ENCODE data around the gene ALDH1A1. TPM values are rescaled to one million over a fixed set of nuclear protein-coding genes. Genes with fewer than 3 reads are reported as not detected.

The ALDH1A1 gene
- polyA plus RNA-seq, 1 donor (not counting 4 experiments of a cell fraction or from before 2014, with no cell fraction given) = 0.08 TPM

DNA sequence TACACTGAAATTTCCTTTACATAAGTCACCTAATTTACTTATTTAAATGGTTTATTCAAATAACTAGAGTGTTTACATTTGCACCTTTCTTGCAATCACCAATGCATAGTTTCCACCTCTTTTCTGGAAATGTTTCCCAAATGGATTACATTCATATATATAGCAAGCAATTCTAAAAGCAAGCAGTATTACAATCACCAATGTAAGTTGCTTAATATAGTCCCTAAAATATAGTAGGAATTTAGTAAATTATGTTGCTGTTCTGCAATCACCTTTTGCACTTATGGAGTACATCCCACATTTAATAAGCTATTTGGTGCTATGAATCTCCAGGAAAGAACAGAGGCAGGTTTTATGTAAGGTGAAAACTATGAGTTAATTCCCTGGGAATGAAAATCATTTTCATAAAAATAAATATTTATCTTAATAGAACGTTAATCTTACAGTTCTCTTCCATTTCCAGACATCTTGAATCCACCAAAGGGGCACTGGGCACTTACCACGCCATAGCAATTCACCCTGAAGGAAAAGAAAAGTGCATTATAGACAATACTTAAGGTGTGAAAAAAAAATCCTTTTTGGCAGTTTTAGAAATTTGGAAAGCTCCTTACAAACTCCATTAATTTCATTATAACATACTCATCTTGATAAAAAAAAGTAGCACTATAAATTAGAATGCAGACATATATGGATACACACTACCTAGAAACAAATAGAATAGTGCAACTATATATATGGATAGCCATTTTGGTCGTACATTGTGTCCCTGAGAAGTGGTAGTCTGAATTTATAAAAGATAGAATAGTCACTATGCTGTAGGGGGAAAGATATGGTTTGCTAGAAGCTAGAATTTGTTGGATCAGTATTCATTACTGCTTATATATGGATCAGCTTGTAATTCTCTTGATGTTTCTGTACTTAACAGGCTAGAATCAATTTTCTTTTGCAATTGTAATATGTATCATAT, 47.1 kb downstream of the ALDH1A1 start:
- DNase-seq (ENCODE audit: low read depth, low spot score) (no peak), FAIRE-seq (no peak)
- H3K36me3 ChIP-seq (ENCODE audit: control insufficient read depth in 2 of 2, extremely low read depth in 1 of 2, insufficient read depth in 2 of 2, low read length in 2 of 2) = no peaks in the 10 kb centered on the region
- H3K4me3 ChIP-seq (ENCODE audit: control insufficient read depth in 2 of 3, extremely low read depth in 1 of 3, insufficient read depth in 2 of 3, low read depth in 1 of 3, low read length in 3 of 3) = no peak overlapping the region
- TF ChIP-seq, protein P1, sequence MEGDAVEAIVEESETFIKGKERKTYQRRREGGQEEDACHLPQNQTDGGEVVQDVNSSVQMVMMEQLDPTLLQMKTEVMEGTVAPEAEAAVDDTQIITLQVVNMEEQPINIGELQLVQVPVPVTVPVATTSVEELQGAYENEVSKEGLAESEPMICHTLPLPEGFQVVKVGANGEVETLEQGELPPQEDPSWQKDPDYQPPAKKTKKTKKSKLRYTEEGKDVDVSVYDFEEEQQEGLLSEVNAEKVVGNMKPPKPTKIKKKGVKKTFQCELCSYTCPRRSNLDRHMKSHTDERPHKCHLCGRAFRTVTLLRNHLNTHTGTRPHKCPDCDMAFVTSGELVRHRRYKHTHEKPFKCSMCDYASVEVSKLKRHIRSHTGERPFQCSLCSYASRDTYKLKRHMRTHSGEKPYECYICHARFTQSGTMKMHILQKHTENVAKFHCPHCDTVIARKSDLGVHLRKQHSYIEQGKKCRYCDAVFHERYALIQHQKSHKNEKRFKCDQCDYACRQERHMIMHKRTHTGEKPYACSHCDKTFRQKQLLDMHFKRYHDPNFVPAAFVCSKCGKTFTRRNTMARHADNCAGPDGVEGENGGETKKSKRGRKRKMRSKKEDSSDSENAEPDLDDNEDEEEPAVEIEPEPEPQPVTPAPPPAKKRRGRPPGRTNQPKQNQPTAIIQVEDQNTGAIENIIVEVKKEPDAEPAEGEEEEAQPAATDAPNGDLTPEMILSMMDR (optimal IDR thresholded peaks at IDR 0.05 in 1 of 3, IDR thresholded peaks at IDR 0.05 in 1 of 3, conservative IDR thresholded peaks at IDR 0.05 in 1 of 3; ENCODE audit: extremely low read depth in 1 of 3, insufficient read depth in 2 of 3, low read length in 3 of 3) = no peak
- no peak for TF ChIP-seq EZH2 (IDR thresholded peaks at IDR 0.05; ENCODE audit: low read length)
- H3K9ac ChIP-seq (ENCODE audit: control insufficient read depth, extremely low read depth, insufficient read depth, low read length) = no peak overlapping the region
- no peaks in the 10 kb centered on the region for H3K79me2 ChIP-seq (ENCODE audit: control insufficient read depth, insufficient read depth, low read length)
- no peak overlapping the region for H3K4me2 ChIP-seq (ENCODE audit: control insufficient read depth, extremely low read depth, insufficient read depth, low read depth, low read length)
- no peaks in the 10 kb centered on the region for H4K20me1 ChIP-seq (ENCODE audit: control insufficient read depth, extremely low read depth, insufficient read depth, low read length)
- no peaks in the 10 kb centered on the region for H3K9me3 ChIP-seq (ENCODE audit: control insufficient read depth, low read depth, low read length)
- no peak overlapping the region for H3K27ac ChIP-seq (ENCODE audit: control insufficient read depth, insufficient read depth, low read length)
- H3K9me1 ChIP-seq (ENCODE audit: control insufficient read depth, extremely low read depth, insufficient read depth, low read length) = no peaks in the 10 kb centered on the region
- H3K4me1 ChIP-seq (ENCODE audit: control insufficient read depth, extremely low read depth, insufficient read depth, low read length) = no peaks in the 10 kb centered on the region
- no peak overlapping the region for H2AFZ ChIP-seq (ENCODE audit: control insufficient read depth, low read length)
- dilution Hi-C loops (cut with MboI; ENCODE audit: extremely low pct_ligation_motif_present, low sequenced_read_pairs) = no loop called here
- no peaks in the 10 kb centered on the region for H3K27me3 ChIP-seq (ENCODE audit: control insufficient read depth, extremely low read depth, insufficient read depth, low read length)

DNA sequence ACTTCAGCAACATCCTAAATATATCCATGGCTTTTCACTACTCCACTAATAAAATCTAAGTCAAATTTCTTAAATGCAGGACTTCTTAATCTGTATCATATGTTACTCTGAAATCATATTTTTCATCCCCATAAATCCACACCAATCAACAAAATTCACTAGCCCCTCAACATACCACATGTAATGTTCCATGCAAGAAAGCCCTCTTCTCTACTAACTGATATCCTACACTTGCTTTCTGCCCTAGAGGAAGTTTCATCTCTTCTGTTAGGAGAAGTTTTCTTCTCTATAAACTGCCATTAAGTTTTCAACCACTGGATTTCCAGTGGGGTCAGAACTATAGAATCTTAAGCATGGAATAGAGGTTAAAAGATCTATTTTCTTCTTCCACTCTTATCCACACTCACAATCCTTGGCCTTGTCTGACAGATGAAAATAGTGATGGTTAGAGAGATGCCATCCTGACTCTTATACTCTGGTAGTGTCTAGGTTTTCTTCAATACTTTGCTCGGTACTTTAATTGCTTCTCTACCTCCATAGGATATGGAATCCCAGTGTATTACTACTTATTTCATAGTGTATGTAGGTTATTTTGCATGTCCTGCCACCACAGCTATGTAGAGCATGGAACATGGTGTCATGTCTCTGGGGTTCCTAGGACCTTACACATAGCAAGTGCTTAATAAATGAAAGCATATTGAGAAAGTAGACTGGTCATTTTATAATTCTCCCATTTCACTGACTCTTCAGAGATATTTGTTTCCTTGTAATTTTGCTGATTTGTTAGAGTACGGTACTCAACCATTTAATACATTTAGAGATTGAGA, 48.4 kb downstream of the ALDH1A1 start:
- FAIRE-seq (no peak), DNase-seq (ENCODE audit: low read depth, low spot score) (no peak)
- Histone ChIP-seq H3K9ac (ENCODE audit: control insufficient read depth, extremely low read depth, insufficient read depth, low read length) (no peak overlapping the region), H3K9me3 (ENCODE audit: control insufficient read depth, low read depth, low read length) (no peaks in the 10 kb centered on the region), H2AFZ (ENCODE audit: control insufficient read depth, low read length) (no peak overlapping the region), H3K36me3 (ENCODE audit: control insufficient read depth in 2 of 2, extremely low read depth in 1 of 2, insufficient read depth in 2 of 2, low read length in 2 of 2) (no peaks in the 10 kb centered on the region), H3K4me3 (ENCODE audit: control insufficient read depth in 2 of 3, extremely low read depth in 1 of 3, insufficient read depth in 2 of 3, low read depth in 1 of 3, low read length in 3 of 3) (no peak overlapping the region), H3K27me3 (ENCODE audit: control insufficient read depth, extremely low read depth, insufficient read depth, low read length) (no peaks in the 10 kb centered on the region), H3K9me1 (ENCODE audit: control insufficient read depth, extremely low read depth, insufficient read depth, low read length) (no peaks in the 10 kb centered on the region), H3K79me2 (ENCODE audit: control insufficient read depth, insufficient read depth, low read length) (no peaks in the 10 kb centered on the region), H3K27ac (ENCODE audit: control insufficient read depth, insufficient read depth, low read length) (no peak overlapping the region), H3K4me2 (ENCODE audit: control insufficient read depth, extremely low read depth, insufficient read depth, low read depth, low read length) (no peak overlapping the region), H3K4me1 (ENCODE audit: control insufficient read depth, extremely low read depth, insufficient read depth, low read length) (no peaks in the 10 kb centered on the region), H4K20me1 (ENCODE audit: control insufficient read depth, extremely low read depth, insufficient read depth, low read length) (no peaks in the 10 kb centered on the region)
- dilution Hi-C loops (cut with MboI; ENCODE audit: extremely low pct_ligation_motif_present, low sequenced_read_pairs) = no loop called here
- no peak for TF ChIP-seq EZH2 (IDR thresholded peaks at IDR 0.05; ENCODE audit: low read length)
- TF ChIP-seq, protein P1 (optimal IDR thresholded peaks at IDR 0.05 in 1 of 3, IDR thresholded peaks at IDR 0.05 in 1 of 3, conservative IDR thresholded peaks at IDR 0.05 in 1 of 3; ENCODE audit: extremely low read depth in 1 of 3, insufficient read depth in 2 of 3, low read length in 3 of 3) = no peak
